Measurements from ENCODE around the gene SRSF1.

- TF ChIP-seq CTCF (IDR thresholded peaks at IDR 0.05; ENCODE audit: low read length) (no peak), EZH2 (optimal IDR thresholded peaks at IDR 0.05; ENCODE audit: low read depth, low read length) (no peak), EZH2phosphoT487 (IDR thresholded peaks at IDR 0.05; ENCODE audit: low read length) (no peak)
Observed at GRCh38 chr17:57970710-57971109, 36.3 kb downstream of the SRSF1 start.

Measured in MM.1S (cell line).